HG02642 (cell line): ENCODE measurements around the gene NR2F1-AS1.
"Not testable (repeated sequence)": the region's sequence is repeated elsewhere in the genome, so short reads cannot be mapped to it uniquely, and the experiment has no call there.

Experiments
- ATAC-seq: cut with Tn5 transposase; IDR thresholded peaks from one replicate; pipeline ENCODE4 v1.9.1; 2021; ENCODE audit warnings: mild to moderate bottlenecking; ENCODE audit not compliant: unreplicated experiment, poor library complexity

NR2F1-AS1 gene

GRCh38 chr5:93557021-93557604 is 23.9 kb downstream of the NR2F1-AS1 start:
- no peak for ATAC-seq

GRCh38 chr5:93549594-93549993 is 31.4 kb downstream of the NR2F1-AS1 start:
- not testable (repeated sequence) for ATAC-seq

DNA sequence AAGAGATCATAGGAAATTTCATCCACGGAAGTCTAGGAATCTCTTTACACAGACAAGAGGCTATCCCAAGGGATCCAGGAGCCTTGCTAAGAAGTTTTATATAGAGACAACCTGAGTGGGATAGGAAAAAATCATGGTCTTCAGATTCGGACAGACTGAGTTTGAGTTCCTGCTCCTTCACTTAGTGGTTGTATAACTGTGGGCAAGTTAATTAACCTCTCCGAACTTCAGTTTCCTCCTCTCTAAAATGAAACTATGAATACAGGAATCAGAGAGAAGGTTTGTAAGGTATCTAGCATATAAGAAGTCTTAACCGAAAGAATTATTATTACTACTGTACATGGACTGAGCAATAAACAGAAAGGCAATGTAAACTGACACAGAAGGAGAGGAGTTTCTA is 35.1 kb downstream of the NR2F1-AS1 start:
- ATAC-seq, result no peak

GRCh38 chr5:93532370-93532769 is 48.6 kb downstream of the NR2F1-AS1 start:
- ATAC-seq, result no peak

- ATAC-seq, result not testable (repeated sequence)
These were observed 59.2 kb downstream of the NR2F1-AS1 start for GRCh38 chr5:93521815-93522214.

DNA sequence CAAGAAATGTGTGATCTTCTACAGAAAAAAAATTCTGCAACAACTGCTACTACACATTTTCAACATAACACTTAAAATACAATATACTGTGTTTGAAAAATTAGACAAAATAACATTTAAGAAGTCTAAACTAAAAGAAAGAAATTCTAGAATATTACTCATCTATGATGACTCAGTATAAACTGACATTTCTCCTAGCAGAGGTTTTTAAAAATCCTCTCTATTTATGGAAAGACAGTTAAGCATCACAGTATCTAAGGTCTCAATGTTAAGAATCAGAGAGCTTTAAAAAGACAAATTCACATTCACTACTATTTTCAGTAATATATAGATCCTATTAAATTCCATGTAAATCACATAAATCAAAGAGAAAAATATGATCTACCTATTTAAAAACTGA is 61.3 kb downstream of the NR2F1-AS1 start:
- ATAC-seq, result no peak

GRCh38 chr5:93517828-93518227 is 63.2 kb downstream of the NR2F1-AS1 start:
- no peak for ATAC-seq

DNA sequence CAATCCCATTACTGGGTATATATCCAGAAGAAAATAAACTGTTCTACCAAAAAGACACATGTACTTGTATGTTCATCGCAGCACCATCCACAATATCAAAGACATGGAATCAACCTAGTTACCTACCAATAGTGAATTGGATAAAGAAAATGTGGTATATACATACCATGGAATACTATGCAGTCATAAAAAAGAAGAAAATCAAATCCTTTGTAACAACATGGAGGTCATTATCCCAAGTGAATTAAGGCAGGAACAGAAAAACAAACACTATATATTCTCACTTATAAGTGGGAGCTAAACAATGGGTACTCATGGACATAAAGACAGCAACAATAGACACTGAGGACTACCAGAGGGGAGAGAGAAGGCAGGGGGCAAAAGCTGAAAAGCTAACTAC is 67.7 kb downstream of the NR2F1-AS1 start:
- ATAC-seq, result no peak

DNA sequence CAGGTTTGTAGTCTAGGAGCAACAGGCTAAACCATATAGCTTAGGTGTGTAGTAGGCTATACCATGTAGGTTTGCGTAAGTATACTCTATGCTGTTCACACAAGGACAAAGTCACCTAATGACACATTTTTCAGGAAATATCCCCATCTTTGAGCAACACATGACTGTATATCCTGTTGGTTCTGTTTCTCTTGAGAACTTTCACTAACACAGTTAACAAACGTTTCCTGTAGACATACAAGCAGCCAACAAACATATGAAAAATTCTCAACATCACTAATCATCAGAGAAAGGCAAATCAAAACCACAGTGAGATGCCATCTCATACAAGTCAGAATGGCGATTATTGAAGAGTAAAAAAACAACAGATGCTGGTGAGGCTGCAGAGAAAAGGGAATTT is 68.2 kb downstream of the NR2F1-AS1 start:
- ATAC-seq, result no peak

DNA sequence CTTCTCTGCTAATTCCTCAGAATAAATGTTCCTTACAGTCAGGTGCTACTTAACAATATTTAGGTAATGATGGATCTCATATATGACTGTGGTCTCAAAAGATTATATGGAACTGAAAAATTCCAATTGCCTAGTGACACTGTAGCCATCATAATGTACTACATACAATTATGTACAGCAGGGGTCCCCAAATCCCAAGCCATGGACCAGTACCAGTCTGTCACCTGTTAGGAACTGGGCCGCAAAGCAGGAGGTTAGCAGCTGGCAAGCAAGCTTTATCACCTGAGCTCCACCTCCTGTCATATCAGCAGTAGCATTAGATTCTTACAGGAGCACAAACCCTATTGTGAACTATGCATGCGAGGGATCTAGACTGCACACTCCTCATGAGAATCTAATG is 69.6 kb downstream of the NR2F1-AS1 start:
- ATAC-seq, result no peak

- no peak for ATAC-seq
These were observed 70.2 kb downstream of the NR2F1-AS1 start for GRCh38 chr5:93510626-93511380.

GRCh38 chr5:93505553-93505952 is 75.5 kb downstream of the NR2F1-AS1 start:
- ATAC-seq, result not testable (repeated sequence)

DNA sequence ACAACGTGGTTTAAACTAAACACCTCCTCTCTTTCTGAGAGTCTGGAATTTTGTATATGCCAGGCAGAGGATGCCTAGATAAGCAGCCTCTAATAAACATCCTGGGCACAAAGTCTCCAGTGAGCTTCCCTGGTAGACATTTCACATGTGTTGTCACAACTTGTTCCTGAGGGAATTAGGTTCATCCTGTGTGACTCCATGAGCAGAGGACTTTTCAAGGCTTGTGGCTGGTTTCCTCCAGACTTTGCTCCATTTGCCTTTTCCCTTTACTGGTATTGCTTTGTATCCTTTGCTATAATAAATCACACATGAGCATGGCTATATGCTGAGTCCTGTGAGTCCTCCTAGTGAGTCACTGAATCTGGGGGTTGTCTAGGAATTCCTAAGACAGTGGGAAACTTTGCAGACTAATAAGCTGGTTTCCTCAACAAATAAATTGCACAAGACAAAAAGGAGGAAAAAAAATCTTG is 77.4 kb downstream of the NR2F1-AS1 start:
- no peak for ATAC-seq

DNA sequence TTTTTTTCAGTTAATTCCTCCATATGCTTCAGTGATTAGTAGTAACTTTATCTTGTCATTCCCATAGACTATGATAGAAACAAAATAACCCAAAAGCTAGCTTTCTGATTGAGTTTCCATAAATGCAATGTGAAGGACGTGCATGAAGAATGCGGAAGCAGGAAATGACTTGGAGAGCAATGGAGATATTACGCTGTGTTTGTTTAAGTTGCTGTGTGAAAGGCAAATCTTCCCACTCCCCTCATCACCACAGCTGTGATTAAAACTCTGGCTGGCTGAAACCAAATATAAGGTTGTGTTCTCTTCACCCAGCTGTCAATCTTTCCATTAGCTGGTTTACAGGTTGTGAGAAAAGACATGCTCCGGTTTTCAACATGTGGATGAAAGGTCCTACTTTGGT is 83.9 kb downstream of the NR2F1-AS1 start:
- ATAC-seq, result no peak

- no peak for ATAC-seq
These were observed 101.0 kb downstream of the NR2F1-AS1 start for GRCh38 chr5:93479982-93480509.

DNA sequence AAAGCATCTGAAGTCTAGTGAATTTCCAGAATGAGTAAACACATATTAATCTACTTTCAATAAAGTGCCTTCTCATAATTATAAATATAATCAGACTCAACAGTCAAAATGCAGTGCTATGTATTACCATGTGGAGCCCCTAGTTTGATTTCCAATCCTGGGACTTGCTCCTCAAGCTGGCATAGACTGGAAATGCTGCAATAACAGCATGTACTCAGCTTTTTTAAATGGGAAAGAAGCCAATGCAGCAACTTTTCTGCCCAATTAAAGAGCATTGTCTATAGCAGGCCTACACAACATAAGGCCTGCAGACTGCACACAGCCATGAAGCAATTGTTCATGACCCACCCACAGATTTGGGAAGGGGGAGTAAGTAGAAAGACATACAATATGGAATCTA is 103.2 kb downstream of the NR2F1-AS1 start:
- ATAC-seq, result no peak

DNA sequence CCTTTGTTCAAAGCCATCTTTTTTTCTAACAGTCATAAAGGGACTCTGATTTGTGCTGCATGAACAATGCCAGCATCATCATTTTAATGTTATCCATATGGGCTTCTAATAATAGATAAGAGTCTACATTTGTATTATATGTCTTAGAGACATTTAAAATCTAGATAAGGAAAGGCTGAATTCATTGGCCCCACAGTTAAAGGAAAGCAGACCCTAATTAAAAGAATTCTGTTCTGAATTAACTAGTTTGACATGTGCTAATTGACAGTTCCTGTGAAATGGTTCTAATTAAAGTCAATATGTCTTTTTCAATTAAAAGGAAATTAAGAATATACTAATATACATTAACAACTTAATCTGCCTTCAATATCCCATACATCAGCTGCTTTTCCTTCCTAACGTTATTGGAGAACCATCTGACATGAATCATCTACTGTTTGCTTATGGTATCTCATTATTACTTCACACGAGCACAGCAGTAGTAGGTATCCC is 104.7 kb downstream of the NR2F1-AS1 start:
- ATAC-seq, result no peak

- no peak for ATAC-seq
These were observed 118.1 kb downstream of the NR2F1-AS1 start for GRCh38 chr5:93462916-93463315.

DNA sequence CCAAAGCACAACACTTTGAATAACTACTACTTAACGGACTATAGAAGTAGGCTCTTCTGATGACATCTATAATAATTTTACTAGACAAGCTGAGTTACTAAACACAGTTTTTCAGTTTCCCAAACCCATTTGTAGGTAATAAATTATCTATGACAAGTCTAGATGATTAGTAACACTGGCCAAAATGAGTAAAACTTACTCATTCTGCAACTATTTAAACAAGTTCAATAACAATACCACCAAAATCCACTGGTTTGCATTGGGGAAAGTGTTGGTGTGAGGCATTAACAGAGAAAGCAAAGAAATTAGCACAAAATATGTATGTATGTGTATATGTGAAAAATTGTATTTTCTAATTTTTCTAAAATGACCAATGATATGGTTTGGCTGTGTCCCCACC is 119.3 kb downstream of the NR2F1-AS1 start:
- ATAC-seq, result no peak

DNA sequence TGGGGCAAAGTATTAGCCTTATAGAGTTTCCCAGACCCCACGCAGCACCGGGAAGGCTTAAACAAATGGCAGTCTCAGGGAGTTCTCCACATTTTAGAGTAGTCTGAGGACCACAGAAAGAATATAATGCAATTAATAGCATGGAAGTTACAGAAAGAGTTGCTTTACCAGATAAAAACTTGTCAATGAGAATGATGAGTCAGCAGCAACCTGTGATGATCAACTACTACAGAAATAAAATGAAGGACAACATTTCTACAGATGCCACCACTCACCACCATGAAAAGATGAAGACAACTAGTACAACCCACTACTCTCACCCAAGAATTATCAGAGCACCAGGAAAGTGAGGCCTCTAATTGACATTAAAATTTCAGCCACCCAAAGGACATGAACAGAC is 120.7 kb downstream of the NR2F1-AS1 start:
- no peak for ATAC-seq

- ATAC-seq, result not testable (repeated sequence)
These were observed 124.2 kb downstream of the NR2F1-AS1 start for GRCh38 chr5:93456796-93457195.

GRCh38 chr5:93454896-93455295 is 126.1 kb downstream of the NR2F1-AS1 start:
- no peak for ATAC-seq
